NCI-H2196 treated with DMSO at 0.1 percent for 48 hours (cell line): Measurements from ENCODE around the gene FAM227A.

ENCODE experiments used
- DNase-seq: peaks from one replicate; lab custom pipeline; 2025; ENCODE audit not compliant: unreplicated experiment; lab: John Stamatoyannopoulos, UW

FAM227A gene

DNA sequence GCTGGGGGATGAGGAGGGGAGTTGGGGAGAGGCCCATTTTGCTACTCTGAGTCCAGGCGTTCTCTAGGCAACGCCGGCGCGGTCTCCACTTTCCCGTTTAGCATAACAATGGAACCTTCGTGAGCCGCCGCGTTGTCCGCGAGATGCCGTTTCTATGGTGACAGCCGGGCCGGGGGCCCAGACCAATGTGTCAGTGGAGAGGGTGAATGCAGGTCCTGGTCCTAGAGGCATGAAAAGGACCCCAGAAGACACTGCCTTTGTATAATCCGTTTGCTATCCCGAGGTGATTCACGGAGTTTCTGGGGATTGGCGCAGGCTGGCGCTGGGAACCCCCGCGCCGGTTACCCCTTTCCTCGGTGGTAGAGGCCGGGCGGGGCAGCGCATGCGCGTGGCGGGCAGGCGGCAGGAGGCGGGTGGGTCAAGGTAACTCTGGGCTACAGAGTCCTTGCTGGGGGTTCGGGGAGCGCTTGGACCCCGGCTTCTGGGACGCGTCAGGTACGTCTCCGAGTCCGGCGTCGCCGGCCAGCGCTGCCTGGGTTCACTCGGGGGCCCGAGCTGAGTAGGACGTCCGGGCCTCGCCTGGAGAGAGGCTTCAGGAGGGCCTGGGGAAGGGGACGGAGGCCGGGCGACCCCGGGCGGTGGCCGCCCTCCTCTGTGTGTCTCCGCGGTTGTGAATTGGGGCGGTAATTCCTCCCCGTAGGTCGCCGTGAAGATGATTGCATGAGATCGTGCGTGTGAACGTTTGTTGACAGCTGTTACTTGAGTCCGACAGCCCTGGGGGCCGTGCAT is at the start of gene FAM227A, which contains the start of gene CBY1:
Gene FAM227A (minus strand): TSS at position 137 of the 789 bp plus-strand sequence. CDS start 6,224 bp downstream, outside the sequence.
Gene CBY1 (plus strand): TSS at position 383 of the 789 bp plus-strand sequence. CDS start 11,417 bp downstream, outside the sequence.
- peak; percentile 66 for DNase-seq

DNA sequence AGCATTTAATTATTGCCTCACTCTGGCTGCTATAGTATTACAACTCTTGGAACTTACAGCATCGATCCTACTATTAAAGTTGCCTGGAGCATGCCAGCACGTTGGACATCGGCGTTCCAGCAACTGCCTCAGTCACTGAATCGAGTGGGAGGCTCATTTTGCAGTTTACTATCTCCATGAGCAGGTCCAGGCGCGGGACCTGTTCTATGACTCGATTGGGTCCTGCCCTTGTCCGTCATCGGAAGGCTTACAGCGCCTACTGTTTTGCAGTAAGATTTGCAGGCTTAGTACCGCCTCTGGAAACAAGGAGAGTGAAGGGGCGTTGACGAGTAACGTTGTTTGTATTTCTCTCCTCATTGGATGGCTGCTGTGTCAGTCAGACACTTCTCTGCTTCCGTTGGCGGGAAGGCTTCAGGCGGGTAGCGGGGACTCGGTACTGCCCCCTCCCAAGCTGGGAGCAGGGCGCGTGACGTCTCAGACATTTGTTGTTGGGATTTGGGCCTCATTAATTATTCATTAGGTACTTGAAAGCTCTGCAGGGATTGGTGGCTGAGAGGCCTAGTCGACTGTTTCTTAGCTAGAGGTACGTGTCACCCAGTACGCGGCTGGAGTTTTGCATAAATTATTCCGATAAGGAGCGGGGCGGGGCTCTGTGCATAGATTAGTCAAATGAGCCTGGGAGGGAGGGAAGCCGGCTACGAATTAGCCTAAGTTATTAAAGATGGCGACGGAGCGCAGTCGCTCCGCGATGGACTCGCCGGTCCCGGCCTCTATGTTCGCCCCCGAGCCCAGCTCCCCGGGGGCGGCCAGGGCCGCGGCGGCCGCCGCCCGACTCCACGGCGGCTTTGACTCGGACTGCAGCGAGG is 49.3 kb upstream of the FAM227A start, which contains the start of gene GTPBP1:
Gene GTPBP1 (plus strand): TSS at position 710 of the 866 bp plus-strand sequence. CDS start 12 bp downstream, at position 722.
- DNase-seq, result peak; percentile 95

DNA sequence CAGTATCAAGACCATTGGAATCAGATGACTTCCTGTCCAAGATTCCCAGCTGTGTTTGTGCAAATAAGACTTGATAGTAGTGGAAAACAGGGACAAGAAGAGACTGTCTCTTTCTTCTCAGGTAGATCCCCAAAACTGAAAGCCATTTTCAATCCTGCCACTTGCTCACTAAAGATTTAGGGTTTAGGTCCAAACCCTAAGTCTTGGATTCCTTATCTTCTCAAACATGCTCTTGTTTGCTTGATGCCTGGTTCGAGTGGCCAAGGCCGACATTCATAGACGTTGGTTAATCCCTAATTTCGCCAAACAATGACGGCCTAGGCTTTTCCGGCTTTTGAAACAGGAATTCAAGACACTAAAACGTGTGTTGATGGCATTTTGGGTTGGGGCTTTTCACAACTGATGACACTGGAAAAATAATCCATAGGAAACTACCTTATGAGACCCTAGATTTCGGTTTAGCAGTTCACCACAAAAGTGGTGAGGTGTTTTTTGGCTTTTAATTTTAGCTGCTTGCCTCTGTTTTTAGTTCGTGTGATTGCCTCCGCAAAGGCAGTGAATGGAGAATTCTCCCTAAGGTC is 48.6 kb upstream of the FAM227A start:
- DNase-seq, result no peak

DNA sequence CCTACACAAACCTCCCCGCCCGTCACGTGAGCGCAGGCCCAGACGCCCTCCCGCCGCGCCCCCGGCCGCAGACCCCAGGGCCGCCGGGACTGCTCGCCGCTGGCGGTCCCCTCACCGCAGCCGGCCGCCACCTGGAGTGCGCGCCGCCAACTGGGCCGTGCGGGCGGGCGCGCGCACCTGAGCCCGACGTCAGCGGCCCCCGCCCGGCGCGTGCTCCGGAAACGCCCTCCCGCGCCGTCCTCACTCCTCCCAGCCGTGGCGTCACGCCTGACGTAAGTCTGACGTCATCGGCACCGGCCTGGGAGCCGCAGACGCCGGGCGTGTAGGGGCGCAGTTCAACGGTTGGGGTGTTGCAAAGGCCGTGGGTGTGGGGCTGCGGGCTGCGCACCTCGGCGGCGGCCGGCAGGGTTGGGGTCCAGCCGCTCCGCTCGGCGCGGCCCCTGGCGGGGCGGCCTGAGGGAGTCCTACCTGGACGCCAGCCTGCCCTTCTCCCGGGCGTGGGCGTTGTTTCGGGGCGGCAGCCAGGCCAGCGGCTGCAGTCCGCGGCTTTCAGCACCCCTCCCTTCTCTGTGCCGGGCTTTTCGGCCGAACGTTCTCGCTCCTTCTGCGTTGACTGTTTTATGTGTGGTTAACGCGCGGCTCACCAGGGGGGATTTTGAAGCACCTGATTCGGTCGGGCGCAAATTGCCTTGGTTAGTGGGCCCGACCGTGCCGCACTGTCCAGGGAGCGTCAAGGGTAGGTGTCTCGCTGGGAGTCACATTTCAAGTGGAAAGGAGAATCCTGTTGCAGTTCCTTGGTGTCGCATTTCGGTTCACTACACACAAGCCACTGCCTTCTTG is 44.8 kb upstream of the FAM227A start, which contains the start of gene JOSD1:
Gene JOSD1 (minus strand): TSS at position 155 of the 840 bp plus-strand sequence. CDS start 956 bp downstream, outside the sequence.
- DNase-seq, result peak; percentile 60

DNA sequence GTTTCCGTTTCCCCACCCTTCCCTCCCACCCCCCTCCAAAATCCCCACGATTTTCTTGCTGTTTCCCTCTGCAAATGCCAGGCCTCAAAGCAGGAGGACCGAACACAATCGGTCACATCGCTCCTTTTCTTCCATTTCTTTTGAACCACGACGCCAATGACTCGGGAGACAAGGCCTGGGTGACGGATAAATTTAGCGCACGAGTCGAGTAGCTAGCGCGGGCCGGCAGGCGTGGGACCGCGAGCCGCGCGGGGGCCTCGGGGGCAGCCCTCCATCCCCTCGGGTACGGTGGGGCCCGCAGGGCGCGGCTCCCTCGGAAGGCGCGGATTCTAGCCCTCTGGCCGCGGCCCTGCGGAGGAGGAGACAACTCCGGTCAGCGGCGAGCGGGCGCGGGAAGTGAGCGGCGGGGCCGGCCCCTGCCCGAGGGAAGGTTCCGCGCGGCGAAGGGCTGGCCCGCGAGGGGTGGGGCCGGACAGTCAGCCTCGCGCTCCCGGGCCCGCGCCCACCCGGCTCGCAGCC is 44.1 kb upstream of the FAM227A start:
- no peak for DNase-seq

DNA sequence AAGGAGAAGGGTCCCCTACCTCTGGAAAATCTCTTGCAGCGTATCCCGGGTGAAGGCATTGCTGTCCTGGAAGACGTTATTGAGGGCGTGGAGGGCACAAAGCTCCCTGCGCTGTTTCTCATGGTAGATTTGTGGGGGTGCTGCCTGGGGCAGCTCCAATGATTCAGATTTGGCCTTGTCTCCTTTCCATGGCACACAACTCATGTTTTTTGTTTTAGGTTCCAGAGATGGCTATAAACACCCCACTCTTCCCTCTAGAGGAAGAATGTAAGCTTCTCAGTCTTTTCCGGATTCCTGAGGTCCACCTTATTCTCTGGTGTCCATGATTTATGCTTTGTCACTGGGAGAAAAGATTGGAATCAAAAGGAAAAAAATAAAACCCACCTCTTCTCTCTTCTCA is 43.6 kb upstream of the FAM227A start:
- no peak for DNase-seq

DNA sequence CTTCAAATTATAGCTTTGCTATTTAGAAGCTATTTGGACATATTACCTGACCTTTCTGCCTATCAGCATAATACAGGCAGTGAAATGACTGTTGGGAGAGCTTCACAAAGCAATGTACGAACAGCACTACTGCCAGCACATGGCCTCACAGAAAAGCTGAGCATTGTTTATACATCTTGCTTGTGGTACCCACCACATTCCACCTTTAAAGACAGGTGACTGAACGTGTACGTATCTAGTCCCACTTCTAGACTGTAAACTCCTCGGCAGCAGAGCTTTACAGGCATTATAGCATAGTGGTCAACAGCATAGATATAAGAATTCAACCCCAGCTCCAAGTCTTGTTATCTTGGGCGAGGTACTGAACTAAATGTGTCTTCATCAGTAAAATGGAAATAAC is 43.0 kb upstream of the FAM227A start:
- no peak for DNase-seq

DNA sequence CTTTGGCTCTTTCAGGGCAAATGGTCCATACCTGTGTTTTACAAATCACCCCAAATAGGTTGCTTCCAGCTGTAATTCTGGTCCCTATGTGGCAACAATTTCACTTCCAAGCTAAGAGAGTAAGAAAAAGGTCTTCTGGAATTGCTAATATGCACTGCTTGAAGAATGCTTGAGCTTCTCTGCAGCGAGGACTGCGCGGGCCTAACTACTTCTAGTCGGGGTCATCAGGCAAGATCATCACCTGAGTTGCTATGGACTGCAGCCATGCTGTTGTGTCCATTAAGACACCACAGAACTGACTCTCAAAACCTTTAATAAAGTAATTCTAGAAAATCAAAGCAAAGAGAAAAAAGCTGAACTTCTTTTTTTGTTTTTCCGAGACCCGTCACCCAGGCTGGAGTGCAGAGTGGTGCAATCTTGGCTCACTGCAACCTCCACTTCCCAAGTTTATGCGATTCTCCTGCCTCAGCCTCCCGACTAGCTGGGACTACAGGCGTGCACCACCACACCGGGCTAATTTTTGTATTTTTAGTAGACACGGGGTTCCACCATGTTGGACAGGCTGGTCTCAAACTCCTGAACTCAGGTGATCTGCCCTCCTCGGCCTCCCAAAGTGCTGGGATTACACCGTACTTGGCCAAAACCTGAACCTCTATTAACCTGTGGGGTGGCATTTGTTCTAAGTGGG is 42.4 kb upstream of the FAM227A start:
- no peak for DNase-seq

DNA sequence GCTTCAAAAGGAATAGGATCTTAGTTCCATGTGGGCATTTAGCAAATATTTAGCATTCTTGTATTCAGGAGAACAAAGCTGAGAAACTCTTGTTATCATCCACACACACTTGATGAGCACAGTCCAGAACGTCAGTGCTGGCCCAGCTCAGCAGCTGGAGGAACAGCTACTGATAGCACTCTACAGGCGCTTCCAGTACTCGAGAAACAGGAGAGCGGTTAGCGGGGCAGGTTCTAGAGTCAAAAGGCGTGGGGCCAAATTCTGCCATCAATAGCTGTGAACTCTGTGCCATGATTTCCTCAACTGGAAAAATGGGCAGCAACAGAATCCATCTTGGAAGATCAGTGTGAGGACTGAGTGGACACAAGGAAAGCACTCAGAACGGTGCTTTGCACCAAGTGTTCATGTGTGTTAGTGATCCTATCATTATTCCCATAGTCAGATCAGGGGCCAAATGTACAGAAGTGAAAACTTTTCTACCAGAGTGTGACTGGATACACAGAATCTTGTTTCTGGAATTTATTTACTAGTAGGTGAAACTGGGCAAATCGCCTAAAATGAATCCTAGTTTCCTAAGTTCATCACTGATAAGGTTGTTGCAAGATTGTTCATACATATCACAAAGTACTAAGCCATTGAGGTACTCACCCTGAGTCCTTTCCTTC is 41.4 kb upstream of the FAM227A start:
- DNase-seq, result no peak

DNA sequence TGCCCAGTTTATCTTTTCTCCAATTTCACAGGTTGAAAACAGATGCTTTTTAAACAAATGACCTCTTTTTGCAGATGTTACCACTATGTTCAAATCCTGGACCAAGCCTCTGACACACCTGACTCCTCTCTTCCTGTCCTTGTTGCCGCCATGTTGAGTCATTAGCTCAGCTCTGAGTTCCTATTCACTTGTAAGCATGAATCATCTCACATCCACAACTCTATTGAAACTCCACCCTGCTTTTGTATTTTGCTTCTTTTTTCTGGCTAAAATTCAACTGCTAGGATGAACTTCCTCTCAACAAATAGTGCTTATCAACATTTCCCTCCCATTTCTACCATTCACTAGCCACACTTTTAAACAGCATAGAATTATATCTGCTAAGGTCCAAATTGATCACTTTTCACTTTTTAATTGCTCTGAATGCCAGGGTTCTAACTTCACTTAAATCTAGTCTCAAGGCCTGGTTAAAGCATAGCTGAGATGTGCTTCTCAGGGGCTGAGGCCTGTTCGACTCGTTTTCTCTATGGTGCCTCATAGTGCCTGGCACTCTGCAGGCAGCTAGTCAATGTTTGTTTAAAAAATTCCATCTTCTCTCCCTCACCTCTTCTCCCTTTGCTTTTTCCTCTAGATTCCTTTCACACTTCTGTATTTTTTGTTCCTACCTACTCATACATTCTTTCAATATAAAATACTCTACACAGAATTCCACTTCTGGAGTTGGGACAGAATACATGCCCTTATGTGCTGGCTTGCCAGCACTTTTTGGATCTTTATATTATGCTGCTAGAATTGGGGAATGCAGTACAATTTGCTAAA is 40.6 kb upstream of the FAM227A start:
- DNase-seq, result no peak

DNA sequence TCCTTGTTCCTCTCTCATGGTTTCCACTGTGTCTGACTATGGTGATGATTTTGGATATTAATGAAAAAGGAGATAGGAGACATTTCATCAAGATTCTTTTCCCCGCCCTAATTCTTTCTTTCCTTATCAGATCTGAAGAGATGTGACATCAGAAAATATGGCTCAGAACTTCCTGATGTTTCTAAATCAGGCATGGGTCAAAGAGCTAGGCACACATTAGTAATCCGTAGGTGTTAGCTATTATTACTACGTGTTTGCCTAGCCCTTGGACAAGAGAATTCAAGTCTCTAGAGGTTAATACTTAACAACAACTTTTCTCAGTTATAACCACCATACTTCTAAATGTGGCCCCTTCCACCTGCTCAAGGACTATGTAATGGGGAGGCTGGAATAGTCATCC is 38.7 kb upstream of the FAM227A start:
- no peak for DNase-seq

DNA sequence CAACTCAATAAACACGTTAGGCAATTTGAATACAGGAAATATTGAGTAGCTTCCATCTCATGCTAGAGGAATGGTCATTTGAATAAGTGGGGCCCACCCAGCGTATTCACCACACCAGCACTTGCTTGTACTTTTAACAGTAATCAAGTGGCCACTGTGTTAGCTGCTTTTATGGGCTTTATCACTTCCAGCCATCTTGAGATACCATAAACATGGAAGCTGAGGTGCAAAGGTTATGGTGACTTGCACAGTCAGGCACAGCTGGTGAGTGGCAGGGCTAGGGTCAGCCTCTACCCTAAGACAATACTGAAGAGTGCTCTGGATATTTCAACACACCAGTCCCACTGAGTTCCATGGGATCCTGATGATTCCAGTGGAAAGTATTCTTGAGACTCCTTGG is 37.9 kb upstream of the FAM227A start:
- DNase-seq, result no peak

DNA sequence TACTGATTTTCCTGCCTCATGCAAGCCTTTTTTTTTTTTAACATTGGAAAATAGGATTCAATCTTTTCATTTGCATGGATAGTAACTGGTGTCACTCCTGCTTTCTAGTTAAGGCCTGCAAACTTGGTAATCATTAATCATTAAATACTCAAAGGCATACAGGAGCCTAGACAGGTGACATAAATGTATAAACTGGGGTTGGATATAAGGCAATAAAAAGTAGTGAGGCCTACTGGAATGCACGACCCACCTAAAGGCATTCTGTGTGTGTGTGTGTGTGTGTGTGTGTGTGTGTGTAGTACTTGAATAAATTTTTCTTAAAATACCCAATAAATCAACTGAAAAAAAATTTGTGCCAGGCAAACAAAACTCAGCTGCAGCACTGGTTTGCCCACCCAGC is 33.5 kb upstream of the FAM227A start:
- no peak for DNase-seq

DNA sequence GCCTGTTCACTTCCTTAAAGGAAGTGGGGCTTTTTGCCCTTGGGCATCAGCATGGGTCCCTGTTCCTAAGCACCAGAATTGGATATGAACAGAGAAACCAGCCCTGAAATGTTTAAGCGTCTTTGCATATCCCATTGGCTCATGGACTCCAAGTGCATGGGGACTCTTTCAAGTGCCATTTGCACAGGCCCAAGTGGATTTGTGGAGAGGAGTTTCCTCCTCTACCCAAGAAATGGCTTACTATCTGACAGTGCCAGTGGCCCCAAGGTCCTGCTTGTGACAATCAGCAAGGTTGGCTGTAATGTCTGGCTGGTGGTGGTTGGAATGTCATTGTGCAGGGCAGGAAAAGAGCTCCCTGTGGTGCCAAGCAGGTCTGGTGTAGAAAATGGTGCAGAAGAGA is 29.6 kb upstream of the FAM227A start:
- no peak for DNase-seq

DNA sequence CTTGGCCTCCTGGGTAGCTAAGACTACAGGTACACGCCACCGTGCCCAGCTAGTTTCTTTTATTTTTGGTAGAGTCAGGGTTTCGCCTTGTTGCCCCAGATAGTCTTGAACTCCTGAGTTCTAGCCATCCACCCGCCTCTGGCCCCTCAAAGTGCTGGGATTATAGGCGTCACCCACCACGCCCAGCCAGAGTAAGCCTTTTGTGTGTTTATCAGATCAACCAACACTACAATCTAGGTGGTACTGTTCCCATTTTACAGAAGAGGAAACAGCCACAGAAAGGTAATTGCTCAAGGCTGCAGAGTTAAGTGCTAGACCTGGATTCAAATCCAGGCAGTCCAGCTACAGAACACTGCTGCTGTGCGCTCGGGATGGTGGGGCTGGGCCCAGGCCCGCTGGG is 28.7 kb upstream of the FAM227A start:
- no peak for DNase-seq

DNA sequence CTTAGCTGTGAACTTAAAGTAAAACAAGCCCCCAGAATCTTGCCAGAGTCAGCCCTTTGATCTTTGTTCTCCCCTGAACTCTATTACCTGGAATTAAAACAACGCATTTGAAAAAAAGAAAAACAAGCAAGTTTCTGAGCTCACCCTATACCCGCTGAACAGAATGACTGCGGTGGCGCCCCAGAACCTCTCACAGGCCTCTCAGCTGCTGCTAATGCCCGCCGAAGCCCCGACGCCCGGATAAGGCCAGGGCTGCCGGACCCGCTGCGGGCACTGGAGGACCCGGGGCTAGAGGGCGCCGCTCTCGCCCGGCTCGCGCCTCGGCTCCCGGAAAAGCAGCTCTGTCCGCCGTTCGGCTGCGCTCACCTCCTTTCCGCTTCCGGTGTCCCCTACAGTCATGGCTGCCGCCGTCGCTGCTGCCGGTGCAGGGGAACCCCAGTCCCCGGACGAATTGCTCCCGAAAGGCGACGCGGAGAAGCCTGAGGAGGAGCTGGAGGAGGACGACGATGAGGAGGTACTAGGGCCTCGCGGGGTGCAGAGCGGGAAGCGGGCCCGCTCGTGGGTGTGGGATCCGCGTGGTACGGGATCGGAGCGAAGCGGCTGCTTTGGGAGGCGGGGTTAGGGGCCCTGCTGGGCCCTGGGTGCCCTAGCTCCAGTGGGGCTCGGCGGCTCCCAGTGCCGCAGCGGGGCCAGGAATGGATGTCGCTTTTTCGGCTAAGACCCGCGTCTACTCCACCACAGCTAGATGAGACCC is 25.6 kb upstream of the FAM227A start, which contains the start of gene TOMM22:
Gene TOMM22 (plus strand): TSS at position 376 of the 754 bp plus-strand sequence. CDS start 22 bp downstream, at position 398.
- DNase-seq, result peak; percentile 66

DNA sequence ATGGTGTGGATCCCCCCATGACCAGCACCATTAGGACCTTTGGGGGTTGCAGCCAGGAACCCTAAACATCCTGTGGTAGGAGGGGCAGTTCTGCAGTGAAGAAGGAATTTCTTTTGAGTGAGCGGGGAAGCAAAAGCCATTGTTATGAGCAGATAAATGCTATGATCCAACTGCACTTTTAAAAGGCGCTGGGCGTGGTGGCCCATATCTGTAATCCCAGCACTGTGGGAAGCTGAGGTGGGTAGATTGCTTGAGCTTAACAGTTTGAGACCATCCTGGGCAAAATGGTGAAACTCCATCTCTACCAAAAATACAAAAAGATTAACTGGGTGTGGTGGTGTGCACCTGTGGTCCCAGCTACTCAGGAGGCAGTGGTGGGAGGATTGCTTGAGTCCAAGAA is 19.6 kb upstream of the FAM227A start:
- DNase-seq, result no peak
